GM12878 (cell line): ENCODE measurements around the gene SVEP1. TPM values are rescaled to one million over a fixed set of nuclear protein-coding genes. Genes with fewer than 3 reads are reported as not detected.
"Not testable (repeated sequence)": the region's sequence is repeated elsewhere in the genome, so short reads cannot be mapped to it uniquely, and the experiment has no call there.

Experiments
- ATAC-seq: fragments of 200-7000 bp; cut with Tn5 transposase; 3 replicates; pipeline ENCODE4 v1.9.1; 2020; ENCODE audit warnings: mild to moderate bottlenecking, moderate library complexity
- BruUV-seq: library from RNA; stranded (reverse); fragments of 400-500 nt; replicated peaks from 2 replicates; lab custom pipeline; 2021; lab: Mats Ljungman, UMichigan
- CTCF ChIA-PET: fragments of 300-600 bp; sonication (Branson Sonifier 250); formaldehyde crosslinking; extraction: SDS; loops from one replicate; lab custom pipeline; 2021; ENCODE audit warnings: inconsistent platforms; lab: Yijun Ruan, JAX
- POLR2A ChIA-PET: fragments of 350-600 bp; formaldehyde crosslinking; extraction: SDS; loops from one replicate; lab custom pipeline; 2021; ENCODE audit warnings: inconsistent platforms; lab: Charles Lee
- RAD21 ChIA-PET: fragments of 300-600 bp; sonication (Branson Sonifier 250); formaldehyde crosslinking; loops from one replicate; lab custom pipeline; 2023; ENCODE audit warnings: antibody characterized with exemption; ENCODE audit not compliant: unreplicated experiment; lab: Charles Lee
- SMC1A ChIA-PET: fragments of 300-600 bp; sonication (Branson Sonifier 250); formaldehyde crosslinking; loops from one replicate; lab custom pipeline; 2023; ENCODE audit not compliant: unreplicated experiment, uncharacterized antibody; lab: Charles Lee
- DNase-seq: peaks from one replicate; pipeline ENCODE4 v3.0.0-alpha.2; 2011; ENCODE audit warnings: low read depth, low spot score
- FAIRE-seq: peaks from 3 replicates; lab custom pipeline; 2011; peaks lifted over from hg19 to GRCh38; lab: Jason Lieb, UNC
- H2AFZ ChIP-seq: 2 replicates; pipeline ENCODE4 v1.6.0; 2011; ENCODE audit warnings: low read depth, low read length, control low read depth; ENCODE audit not compliant: control insufficient read depth
- H3K27ac ChIP-seq: 2 replicates; pipeline ENCODE4 v1.5.1; 2011; ENCODE audit warnings: control low read depth; ENCODE audit not compliant: control insufficient read depth, insufficient read depth
- H3K27me3 ChIP-seq, 2 experiments: replicated peaks in 1 of 2; 2 replicates each; pipeline versions ENCODE4 v1.6.0 to v1.6.1; 2011; ENCODE audit warnings: low read length in 1 of 2; ENCODE audit not compliant: control insufficient read depth in 2 of 2, insufficient read depth in 2 of 2
- H3K36me3 ChIP-seq, 2 experiments: 2 replicates each; pipeline ENCODE4 v1.5.1; 2011; ENCODE audit warnings: low read length in 1 of 2; ENCODE audit not compliant: control insufficient read depth in 2 of 2, insufficient read depth in 2 of 2
- H3K4me1 ChIP-seq: 2 replicates; pipeline ENCODE4 v1.6.1; 2011; ENCODE audit warnings: mild to moderate bottlenecking, low read length, moderate library complexity, mixed read lengths; ENCODE audit not compliant: control insufficient read depth, insufficient read depth
- H3K4me2 ChIP-seq: 2 replicates; pipeline ENCODE4 v1.6.0; 2011; ENCODE audit warnings: control low read depth; ENCODE audit not compliant: control insufficient read depth, insufficient read depth
- H3K4me3 ChIP-seq: fragments of 200-600 bp; sonication (generic); 2 replicates; pipeline ENCODE4 v1.5.1; 2016
- H3K79me2 ChIP-seq: 2 replicates; pipeline ENCODE4 v1.6.0; 2011; ENCODE audit warnings: low read length; ENCODE audit not compliant: control insufficient read depth, insufficient read depth
- H3K9ac ChIP-seq: 2 replicates; pipeline ENCODE4 v1.8.0; 2011; ENCODE audit warnings: low read length, control low read depth, mixed read lengths; ENCODE audit not compliant: control insufficient read depth, insufficient read depth
- H3K9me3 ChIP-seq: replicated peaks from 3 replicates; pipeline ENCODE4 v1.5.1; 2011; ENCODE audit warnings: mild to moderate bottlenecking, low read length; ENCODE audit not compliant: control insufficient read depth, insufficient read depth
- H4K20me1 ChIP-seq: 2 replicates; pipeline ENCODE4 v1.6.0; 2011; ENCODE audit not compliant: control insufficient read depth, insufficient read depth
- CBFB ChIP-seq: IDR thresholded peaks from 2 replicates; pipeline ENCODE4 v1.6.1; 2016; ENCODE audit warnings: antibody characterized with exemption, low read depth
- CBX5 ChIP-seq: sonication (generic); IDR thresholded peaks from 2 replicates; pipeline ENCODE4 v1.6.1; 2016; ENCODE audit warnings: low read depth, moderate library complexity, mild to moderate bottlenecking, inconsistent platforms
- CEBPB ChIP-seq, 2 experiments: fragments of 150-350 bp in 1 of 2; IDR thresholded peaks; 2 replicates each; pipeline ENCODE4 v1.6.1; 2012 to 2014; ENCODE audit warnings: low read depth in 2 of 2, low read length in 2 of 2, borderline replicate concordance in 1 of 2, inconsistent platforms in 1 of 2
- SPI1 ChIP-seq: IDR thresholded peaks from 2 replicates; pipeline ENCODE4 v1.6.1; 2011; ENCODE audit warnings: low read depth, mild to moderate bottlenecking, low read length, moderate library complexity, borderline replicate concordance; ENCODE audit not compliant: insufficient read depth
- SUPT20H ChIP-seq: IDR thresholded peaks from 2 replicates; pipeline ENCODE4 v1.6.1; 2011; ENCODE audit warnings: low read depth, mild to moderate bottlenecking, low read length, moderate library complexity, borderline replicate concordance; ENCODE audit not compliant: control insufficient read depth
- WGBS: methylation state at CpG from one replicate; pipeline ENCODE4 v1.1.6; 2016; ENCODE audit warnings: low lambda C conversion rate; ENCODE audit not compliant: insufficient replicate concordance, insufficient coverage; ENCODE audit errors: missing lambda C conversion rate; 5-methylcytosine and 5-hydroxymethylcytosine counted together
- in situ Hi-C: fragments of 300-500 bp; cut with MboI; formaldehyde crosslinking; loops from 9 replicates; pipeline ENCODE4 v1.14.3; 2018; ENCODE audit warnings: mixed read lengths
- intact Hi-C: fragments of 100-400 bp; cut with micrococcal nuclease; formaldehyde crosslinking; loops from one replicate; pipeline ENCODE4 v1.14.2; 2022; ENCODE audit not compliant: unreplicated experiment
- polyA plus RNA-seq, 11 experiments: library from polyadenylated mRNA; depleted of rRNA in 4 of 11; unstranded in 6 of 11; stranded (reverse) in 5 of 11; fragments of >200 nt; fragmentation: Nextera tagmentation in 4 of 11; fragmentation: Illumina TruSeq in 1 of 11; extraction: Ambion mirVana in 4 of 11; extraction: Trizol in 1 of 11; gene quantifications; 1 replicate in 1 of 11; 2 replicates in 10 of 11; pipeline versions ENCODE4 v1.2.1 to v1.2.3, GENCODE V29; 2011 to 2016; ENCODE audit warnings: inconsistent platforms in 2 of 11, missing spikeins in 2 of 11, low read depth in 1 of 11
- total RNA-seq, 4 experiments: library from RNA; depleted of rRNA in 3 of 4; stranded (reverse); fragments of >200 nt in 3 of 4; fragmentation: Illumina TruSeq in 1 of 4; extraction: Trizol in 1 of 4; gene quantifications; 2 replicates each; pipeline versions ENCODE4 v1.2.1 to v1.2.3, GENCODE V29; 2013 to 2021
- TF ChIP-seq, protein P1 (sequence below): fragments of 450-650 bp; IDR thresholded peaks from 2 replicates; pipeline ENCODE4 v1.6.1; 2017; ENCODE audit warnings: mild to moderate bottlenecking, moderate library complexity
- TF ChIP-seq, protein P2 (sequence below): fragments of 450-650 bp; conservative IDR thresholded peaks from 2 replicates; pipeline ENCODE4 v1.6.1; 2017; ENCODE audit warnings: mild to moderate bottlenecking, moderate library complexity

Gene SVEP1
- total and polyA plus RNA-seq, 10 of the 15 experiments (the other 5 are each of a cell fraction or from before 2014, with no cell fraction given): under 0.01 to 0.05 (median 0.01) TPM; not detected in 5

GRCh38 chr9:110399983-110400382, 179.6 kb downstream of the SVEP1 start (continued):
- TF ChIP-seq, protein P1, sequence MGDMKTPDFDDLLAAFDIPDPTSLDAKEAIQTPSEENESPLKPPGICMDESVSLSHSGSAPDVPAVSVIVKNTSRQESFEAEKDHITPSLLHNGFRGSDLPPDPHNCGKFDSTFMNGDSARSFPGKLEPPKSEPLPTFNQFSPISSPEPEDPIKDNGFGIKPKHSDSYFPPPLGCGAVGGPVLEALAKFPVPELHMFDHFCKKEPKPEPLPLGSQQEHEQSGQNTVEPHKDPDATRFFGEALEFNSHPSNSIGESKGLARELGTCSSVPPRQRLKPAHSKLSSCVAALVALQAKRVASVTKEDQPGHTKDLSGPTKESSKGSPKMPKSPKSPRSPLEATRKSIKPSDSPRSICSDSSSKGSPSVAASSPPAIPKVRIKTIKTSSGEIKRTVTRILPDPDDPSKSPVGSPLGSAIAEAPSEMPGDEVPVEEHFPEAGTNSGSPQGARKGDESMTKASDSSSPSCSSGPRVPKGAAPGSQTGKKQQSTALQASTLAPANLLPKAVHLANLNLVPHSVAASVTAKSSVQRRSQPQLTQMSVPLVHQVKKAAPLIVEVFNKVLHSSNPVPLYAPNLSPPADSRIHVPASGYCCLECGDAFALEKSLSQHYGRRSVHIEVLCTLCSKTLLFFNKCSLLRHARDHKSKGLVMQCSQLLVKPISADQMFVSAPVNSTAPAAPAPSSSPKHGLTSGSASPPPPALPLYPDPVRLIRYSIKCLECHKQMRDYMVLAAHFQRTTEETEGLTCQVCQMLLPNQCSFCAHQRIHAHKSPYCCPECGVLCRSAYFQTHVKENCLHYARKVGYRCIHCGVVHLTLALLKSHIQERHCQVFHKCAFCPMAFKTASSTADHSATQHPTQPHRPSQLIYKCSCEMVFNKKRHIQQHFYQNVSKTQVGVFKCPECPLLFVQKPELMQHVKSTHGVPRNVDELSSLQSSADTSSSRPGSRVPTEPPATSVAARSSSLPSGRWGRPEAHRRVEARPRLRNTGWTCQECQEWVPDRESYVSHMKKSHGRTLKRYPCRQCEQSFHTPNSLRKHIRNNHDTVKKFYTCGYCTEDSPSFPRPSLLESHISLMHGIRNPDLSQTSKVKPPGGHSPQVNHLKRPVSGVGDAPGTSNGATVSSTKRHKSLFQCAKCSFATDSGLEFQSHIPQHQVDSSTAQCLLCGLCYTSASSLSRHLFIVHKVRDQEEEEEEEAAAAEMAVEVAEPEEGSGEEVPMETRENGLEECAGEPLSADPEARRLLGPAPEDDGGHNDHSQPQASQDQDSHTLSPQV: no peak
- TF ChIP-seq, protein P2, sequence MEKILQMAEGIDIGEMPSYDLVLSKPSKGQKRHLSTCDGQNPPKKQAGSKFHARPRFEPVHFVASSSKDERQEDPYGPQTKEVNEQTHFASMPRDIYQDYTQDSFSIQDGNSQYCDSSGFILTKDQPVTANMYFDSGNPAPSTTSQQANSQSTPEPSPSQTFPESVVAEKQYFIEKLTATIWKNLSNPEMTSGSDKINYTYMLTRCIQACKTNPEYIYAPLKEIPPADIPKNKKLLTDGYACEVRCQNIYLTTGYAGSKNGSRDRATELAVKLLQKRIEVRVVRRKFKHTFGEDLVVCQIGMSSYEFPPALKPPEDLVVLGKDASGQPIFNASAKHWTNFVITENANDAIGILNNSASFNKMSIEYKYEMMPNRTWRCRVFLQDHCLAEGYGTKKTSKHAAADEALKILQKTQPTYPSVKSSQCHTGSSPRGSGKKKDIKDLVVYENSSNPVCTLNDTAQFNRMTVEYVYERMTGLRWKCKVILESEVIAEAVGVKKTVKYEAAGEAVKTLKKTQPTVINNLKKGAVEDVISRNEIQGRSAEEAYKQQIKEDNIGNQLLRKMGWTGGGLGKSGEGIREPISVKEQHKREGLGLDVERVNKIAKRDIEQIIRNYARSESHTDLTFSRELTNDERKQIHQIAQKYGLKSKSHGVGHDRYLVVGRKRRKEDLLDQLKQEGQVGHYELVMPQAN: no peak
- TF ChIP-seq CEBPB (IDR thresholded peaks at IDR 0.05; ENCODE audit: borderline replicate concordance in 1 of 2, low read depth in 2 of 2, low read length in 2 of 2) (no peak), CBFB (no peak), SPI1 (no peak), CBX5 (no peak), SUPT20H (no peak)

GRCh38 chr9:110398992-110399391, 180.5 kb downstream of the SVEP1 start:
- H3K27me3 ChIP-seq, BruUV-seq, FAIRE-seq, H4K20me1 ChIP-seq, H3K36me3 ChIP-seq, H3K79me2 ChIP-seq, H3K4me1 ChIP-seq, in situ Hi-C loops, H3K4me3 ChIP-seq, H3K9me3 ChIP-seq, SMC1A ChIA-PET, H3K9ac ChIP-seq, H2AFZ ChIP-seq, POLR2A ChIA-PET, CTCF ChIA-PET, DNase-seq, ATAC-seq, H3K27ac ChIP-seq, RAD21 ChIA-PET, H3K4me2 ChIP-seq, intact Hi-C loops: not testable (repeated sequence)
- WGBS: 0% methylated on average over 1 of the region's 2 CpGs
